TTC549 (cell line): ENCODE results near the gene ARSH.
"Not testable (repeated sequence)": the region's sequence is repeated elsewhere in the genome, so short reads cannot be mapped to it uniquely, and the experiment has no call there.

ENCODE experiments used
- FAIRE-seq: peaks from 2 replicates; lab custom pipeline; 2012; peaks lifted over from hg19 to GRCh38; lab: Jason Lieb, UNC

Gene ARSH

GRCh38 chrX:3006495-3006894, at the start of gene ARSH:
ARSH (plus strand) TSS chrX:3006546; CDS start chrX:3006613, 67 bp downstream.
- no peak for FAIRE-seq

GRCh38 chrX:2958199-2958598, 48.1 kb upstream of the ARSH start:
- FAIRE-seq = no peak

- FAIRE-seq = no peak
These were observed 45.4 kb upstream of the ARSH start for GRCh38 chrX:2960861-2961515.

GRCh38 chrX:2962381-2962780, 44.0 kb upstream of the ARSH start:
- no peak for FAIRE-seq

GRCh38 chrX:2963449-2963848, 42.9 kb upstream of the ARSH start:
- not testable (repeated sequence) for FAIRE-seq

GRCh38 chrX:2963992-2964794, 42.2 kb upstream of the ARSH start:
- peak; percentile 96 for FAIRE-seq

GRCh38 chrX:2965965-2966364, 40.4 kb upstream of the ARSH start:
- FAIRE-seq = no peak

GRCh38 chrX:2967012-2967411, 39.3 kb upstream of the ARSH start:
- FAIRE-seq = no peak

GRCh38 chrX:2967584-2967983, 38.8 kb upstream of the ARSH start:
- no peak for FAIRE-seq

- no peak for FAIRE-seq
These were observed 38.1 kb upstream of the ARSH start for GRCh38 chrX:2967998-2968909.

GRCh38 chrX:2969021-2969420, 37.3 kb upstream of the ARSH start:
- FAIRE-seq = no peak

GRCh38 chrX:2972391-2972790, 34.0 kb upstream of the ARSH start:
- no peak for FAIRE-seq

- no peak for FAIRE-seq
These were observed 31.4 kb upstream of the ARSH start for GRCh38 chrX:2974961-2975360.

GRCh38 chrX:2978639-2979038, 27.7 kb upstream of the ARSH start:
- FAIRE-seq = not testable (repeated sequence)

- no peak for FAIRE-seq
These were observed 22.0 kb upstream of the ARSH start for GRCh38 chrX:2984342-2984741.

GRCh38 chrX:2989565-2989964, 16.8 kb upstream of the ARSH start:
- no peak for FAIRE-seq

- FAIRE-seq = no peak
These were observed 4.2 kb downstream of the ARSH start for GRCh38 chrX:3010532-3010931.

GRCh38 chrX:3017492-3017891, 11.1 kb downstream of the ARSH start:
- no peak for FAIRE-seq

- FAIRE-seq = no peak
These were observed 17.8 kb downstream of the ARSH start for GRCh38 chrX:3024176-3024575.

- FAIRE-seq = no peak
These were observed 19.9 kb downstream of the ARSH start for GRCh38 chrX:3026074-3026815.

GRCh38 chrX:3029129-3029528, 22.8 kb downstream of the ARSH start:
- no peak for FAIRE-seq

GRCh38 chrX:3037218-3037617, 30.9 kb downstream of the ARSH start:
- FAIRE-seq = no peak
